ENCODE data around the gene LIMA1.
"Not testable (repeated sequence)": the region's sequence is repeated elsewhere in the genome, so short reads cannot be mapped to it uniquely, and the experiment has no call there.

The LIMA1 gene

GRCh38 chr12:50282721-50283228 is 545 bp downstream of the LIMA1 start:
- DNase-seq: no peak

DNA sequence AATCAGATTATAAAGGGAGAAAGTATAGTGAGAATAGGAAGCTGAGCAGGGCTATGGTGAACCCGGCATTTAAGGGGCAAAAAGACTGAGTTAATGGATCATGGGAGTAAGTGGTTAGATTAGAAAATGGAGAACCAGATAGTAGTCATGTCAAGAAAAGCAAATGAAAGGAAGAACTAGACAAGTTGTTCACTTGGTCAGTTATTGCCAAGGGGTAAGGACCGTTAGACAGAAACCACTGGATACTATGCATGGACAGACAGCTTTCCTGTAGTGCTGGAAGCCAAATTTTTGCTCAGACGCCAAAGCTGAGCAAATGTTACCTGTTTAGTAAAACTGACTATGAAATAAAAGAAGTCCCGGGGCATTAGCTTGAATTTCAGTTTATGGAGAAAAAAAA is 3.8 kb downstream of the LIMA1 start:
- no peak for DNase-seq

GRCh38 chr12:50276912-50277671 is 6.2 kb downstream of the LIMA1 start:
- no peak for DNase-seq

GRCh38 chr12:50276068-50276467 is 7.3 kb downstream of the LIMA1 start:
- no peak for DNase-seq

DNA sequence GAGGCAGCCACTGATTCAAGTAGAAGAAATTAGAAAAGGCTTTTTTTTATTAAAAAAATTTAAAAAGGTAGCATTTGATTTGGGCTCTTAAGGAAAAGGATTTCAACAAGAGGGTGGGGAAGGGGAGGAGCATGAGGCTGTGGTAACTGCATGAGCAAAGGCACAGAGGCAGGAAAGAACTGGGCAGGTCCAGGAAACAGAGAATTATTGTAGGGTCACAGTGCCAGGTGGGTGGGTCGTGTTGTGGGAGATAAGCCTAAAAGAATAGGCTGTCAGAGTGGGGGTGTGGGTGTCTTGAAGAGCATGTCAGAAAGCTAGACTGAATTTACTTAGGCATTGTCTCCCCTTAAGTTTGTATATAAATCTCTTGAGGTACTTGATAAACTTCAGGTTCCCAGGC is 7.8 kb downstream of the LIMA1 start:
- no peak for DNase-seq

DNA sequence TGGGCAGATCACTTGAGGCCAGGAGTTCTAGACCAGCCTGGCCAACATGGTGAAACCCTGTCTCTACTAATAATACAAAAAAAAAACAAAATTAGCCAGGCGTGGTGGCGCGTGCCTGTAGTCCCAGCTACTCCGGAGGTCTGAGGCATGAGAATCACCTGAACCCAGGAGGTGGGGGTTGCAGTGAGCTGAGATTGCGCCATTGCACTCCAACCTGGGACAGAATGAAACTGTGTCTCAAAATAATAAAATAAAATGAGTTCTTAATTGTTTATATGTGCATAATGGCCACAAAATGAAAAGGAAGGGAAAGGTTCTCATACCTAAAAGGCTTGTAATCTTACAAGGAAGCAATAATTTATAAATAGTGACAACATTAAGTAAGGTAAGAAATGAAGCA is 8.2 kb downstream of the LIMA1 start:
- DNase-seq: not testable (repeated sequence)

DNA sequence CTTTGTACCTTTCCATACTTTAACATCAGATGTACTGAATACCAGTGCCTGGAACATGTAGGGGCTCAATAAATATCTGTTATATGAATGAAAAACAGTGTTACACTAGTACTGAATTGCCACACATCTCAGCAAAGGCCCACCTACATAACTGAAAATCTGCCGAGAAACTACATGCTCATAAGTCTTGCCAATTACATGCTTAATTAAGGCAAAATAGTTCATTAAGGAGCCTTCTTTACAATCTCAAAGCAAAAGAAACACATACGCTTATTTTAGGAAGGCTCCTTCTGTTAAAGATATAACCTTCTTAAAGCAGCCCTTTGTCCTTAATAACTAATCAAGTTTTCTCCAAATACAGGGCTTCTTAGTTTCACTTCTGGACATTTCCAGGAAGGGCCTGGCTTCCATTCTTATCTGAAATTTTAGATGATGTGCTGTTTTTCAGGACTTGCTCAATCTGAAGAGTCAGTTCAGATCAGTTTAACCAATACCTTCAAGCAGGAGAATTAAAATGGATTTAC is 11.5 kb downstream of the LIMA1 start:
- no peak for DNase-seq

DNA sequence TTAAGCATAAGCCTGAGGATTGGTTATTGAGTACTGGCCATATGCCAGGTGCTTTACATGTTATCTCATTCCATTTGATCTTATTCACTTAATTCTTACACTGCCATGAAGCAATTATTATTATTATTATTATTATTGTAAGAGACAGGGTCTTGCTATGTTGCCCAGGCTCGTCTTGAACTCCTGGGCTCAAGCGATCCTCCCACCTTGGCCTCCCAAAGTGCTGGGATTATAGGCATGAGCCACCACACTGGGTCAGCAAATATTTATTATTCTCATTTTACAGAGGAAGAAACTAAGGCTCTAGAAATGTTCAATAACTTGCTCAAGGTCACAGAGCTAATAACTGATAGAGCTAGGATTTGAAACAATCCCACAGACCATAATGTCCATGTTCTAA is 14.8 kb downstream of the LIMA1 start:
- no peak for DNase-seq

GRCh38 chr12:50265770-50266524 is 17.4 kb downstream of the LIMA1 start:
- no peak for DNase-seq

GRCh38 chr12:50263832-50264231 is 19.5 kb downstream of the LIMA1 start:
- no peak for DNase-seq

- DNase-seq: no peak
Measured at GRCh38 chr12:50261654-50262053, 21.7 kb downstream of the LIMA1 start.

- DNase-seq: no peak
Measured at GRCh38 chr12:50258167-50258551, 25.2 kb downstream of the LIMA1 start.

DNA sequence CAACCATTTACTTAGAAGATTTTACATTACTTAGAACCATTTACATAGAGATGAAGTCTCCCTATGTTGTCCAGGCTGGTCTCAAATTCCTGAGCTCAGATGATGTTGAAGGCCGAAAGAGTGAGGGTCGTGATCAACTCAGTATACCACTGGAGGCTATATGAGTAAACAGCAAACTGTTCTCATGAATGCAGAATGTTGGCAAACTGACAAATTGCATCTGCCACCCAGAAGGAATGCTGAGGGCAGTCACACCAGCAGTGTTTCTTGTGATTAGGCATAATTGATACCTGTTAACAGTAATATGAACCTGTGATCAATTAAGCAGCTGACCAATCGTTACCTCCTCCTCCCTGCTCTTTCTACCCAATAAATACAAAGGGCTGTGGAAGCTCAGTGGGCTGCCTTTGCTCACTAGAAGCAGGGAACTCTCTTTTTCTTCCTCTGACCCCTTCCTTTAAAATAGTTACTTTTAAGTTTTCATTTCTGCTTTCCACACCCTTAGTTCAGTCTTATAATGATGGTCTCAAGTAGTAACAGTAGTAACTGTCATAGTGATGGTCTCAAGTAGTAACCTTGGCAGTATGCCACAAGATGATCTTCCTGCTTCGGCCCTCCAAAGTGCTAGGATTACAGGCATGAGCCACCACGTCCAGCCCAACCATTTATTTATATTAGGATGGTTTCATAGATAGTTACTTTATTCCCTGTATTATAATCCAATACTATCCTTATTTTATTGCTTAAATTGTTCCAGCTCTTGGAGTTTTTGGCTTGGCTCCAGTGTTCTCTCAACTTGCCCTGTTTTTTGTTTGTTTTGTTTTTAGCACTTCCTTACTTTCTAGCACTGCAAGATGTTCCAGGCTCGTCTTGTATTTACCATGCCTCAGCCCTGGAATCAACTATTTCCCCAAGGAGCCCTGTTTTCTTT is 25.8 kb downstream of the LIMA1 start:
- DNase-seq: no peak

- DNase-seq: no peak
Measured at GRCh38 chr12:50256761-50257160, 26.6 kb downstream of the LIMA1 start.

DNA sequence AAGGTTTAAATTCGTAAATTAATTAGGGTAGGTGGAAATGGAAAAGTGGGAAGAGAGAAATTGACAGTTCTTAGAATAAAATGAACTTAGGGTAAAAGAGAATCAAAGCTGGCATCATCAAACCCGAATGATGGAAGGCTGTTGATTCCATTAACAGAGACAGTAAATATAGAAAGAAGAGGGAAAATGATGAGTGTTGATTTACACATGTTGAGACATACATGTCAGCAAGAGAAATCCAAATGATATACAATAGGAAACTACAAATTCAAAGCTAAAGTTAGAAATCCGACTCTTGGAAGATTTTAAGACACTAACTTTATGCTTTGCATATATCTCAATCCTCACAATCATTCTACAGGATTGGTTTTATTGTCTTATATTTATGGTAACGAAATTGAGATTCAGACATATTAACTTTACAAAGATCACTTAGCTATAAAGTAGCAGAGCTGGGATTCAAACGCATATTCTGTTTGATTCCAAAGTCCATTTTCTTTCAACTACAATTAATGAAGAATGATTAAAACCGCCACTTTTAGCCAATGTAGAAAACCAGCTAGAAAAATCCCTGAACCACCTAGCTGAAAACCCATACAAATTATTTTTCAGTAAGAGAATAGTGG is 30.2 kb downstream of the LIMA1 start:
- no peak for DNase-seq

- DNase-seq: no peak
Measured at GRCh38 chr12:50251619-50252252, 31.6 kb downstream of the LIMA1 start.

GRCh38 chr12:50249464-50250182 is 33.7 kb downstream of the LIMA1 start:
- no peak for DNase-seq

GRCh38 chr12:50248883-50249282 is 34.4 kb downstream of the LIMA1 start:
- DNase-seq: no peak

- no peak for DNase-seq
Measured at GRCh38 chr12:50248411-50248810, 34.9 kb downstream of the LIMA1 start.

DNA sequence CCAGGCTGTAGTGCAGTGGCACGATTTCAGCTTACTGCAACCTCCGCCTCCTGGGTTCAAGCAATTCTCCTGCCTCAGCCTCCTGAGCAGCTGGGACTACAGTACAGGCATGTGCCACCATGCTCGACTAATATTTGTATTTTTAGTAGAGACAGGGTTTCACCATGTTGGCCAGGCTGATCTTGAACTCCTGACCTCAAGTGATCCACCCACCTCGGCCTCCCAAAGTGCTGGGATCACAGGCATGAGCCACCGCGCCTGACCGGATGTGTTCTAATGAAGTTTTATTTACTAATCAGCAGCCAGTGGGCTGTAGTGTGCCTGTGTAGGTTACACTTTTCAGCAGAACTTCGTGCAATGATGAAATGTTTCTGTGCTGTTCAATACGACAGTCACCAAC is 35.7 kb downstream of the LIMA1 start:
- not testable (repeated sequence) for DNase-seq

Data from CD4-positive, alpha-beta T cell treated with Interleukin-15 for 1 hour (primary cell).